Erythroblast (primary cell): Measurements from ENCODE around the gene NTRK1.

ENCODE experiments used
- GATA1 ChIP-seq: IDR thresholded peaks from 2 replicates; pipeline ENCODE4 v1.6.1; 2011; ENCODE audit warnings: low read depth, mild to moderate bottlenecking, control low read depth, low read length, moderate library complexity
- POLR2A ChIP-seq: IDR thresholded peaks from 2 replicates; pipeline ENCODE4 v1.6.1; 2011; ENCODE audit warnings: mild to moderate bottlenecking, low read length

- no peak for TF ChIP-seq POLR2A
- TF ChIP-seq GATA1, result no peak
Observed at GRCh38 chr1:156873659-156874058, 13.0 kb downstream of the NTRK1 start.
